ENCODE results near the gene CSF3.

DNA sequence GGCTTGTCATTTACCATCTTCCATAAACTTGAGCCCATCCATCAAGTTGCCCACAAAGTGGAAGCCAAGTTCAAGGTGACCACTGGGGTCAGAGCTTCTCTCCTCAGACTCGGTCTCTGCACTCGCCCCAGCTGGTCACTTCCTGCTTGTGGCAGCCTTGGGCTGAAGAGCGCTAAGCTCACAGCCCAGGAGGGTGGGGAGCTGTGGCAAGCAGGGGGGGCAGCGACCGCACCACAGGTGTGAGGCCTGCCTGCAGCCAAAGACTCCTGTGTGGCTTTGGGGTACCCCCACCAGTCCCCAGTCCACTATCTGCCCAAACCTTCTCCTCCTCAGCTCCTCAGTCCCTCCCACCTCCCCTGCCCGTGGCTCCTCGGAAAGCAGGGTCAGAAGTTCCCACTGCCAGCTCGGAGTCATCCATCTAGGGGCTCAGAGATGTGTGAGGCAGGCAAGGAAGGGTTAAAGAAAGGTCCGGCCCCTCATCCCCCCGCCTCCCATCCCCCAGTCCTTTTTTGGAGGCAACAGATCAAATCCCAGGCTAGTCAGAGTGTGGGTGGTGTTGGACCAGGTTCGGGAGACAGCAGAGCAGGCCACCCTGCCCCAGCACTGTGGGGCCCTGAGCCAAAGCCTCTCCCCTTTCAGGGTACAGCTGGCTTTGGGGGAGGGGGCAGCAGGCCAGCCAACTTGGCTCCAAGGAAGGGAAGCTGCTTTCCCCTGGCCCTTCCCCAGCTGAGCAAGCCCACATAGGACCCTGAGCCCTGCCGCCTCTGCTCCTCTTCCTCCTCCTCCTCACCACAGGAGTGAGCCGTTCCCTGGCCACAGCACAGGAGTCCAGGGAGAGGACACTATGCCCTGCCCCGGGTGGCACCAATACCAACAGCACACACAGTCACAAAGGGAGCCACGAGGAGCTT, 3.2 kb downstream of the CSF3 start:
- TF ChIP-seq, protein P1, sequence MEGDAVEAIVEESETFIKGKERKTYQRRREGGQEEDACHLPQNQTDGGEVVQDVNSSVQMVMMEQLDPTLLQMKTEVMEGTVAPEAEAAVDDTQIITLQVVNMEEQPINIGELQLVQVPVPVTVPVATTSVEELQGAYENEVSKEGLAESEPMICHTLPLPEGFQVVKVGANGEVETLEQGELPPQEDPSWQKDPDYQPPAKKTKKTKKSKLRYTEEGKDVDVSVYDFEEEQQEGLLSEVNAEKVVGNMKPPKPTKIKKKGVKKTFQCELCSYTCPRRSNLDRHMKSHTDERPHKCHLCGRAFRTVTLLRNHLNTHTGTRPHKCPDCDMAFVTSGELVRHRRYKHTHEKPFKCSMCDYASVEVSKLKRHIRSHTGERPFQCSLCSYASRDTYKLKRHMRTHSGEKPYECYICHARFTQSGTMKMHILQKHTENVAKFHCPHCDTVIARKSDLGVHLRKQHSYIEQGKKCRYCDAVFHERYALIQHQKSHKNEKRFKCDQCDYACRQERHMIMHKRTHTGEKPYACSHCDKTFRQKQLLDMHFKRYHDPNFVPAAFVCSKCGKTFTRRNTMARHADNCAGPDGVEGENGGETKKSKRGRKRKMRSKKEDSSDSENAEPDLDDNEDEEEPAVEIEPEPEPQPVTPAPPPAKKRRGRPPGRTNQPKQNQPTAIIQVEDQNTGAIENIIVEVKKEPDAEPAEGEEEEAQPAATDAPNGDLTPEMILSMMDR (IDR thresholded peaks at IDR 0.05): no peak
- no peak for TF ChIP-seq POLR2A (IDR thresholded peaks at IDR 0.05)

Data from heart left ventricle (tissue), 13 donors.